Epidermal melanocyte (primary cell): Measurements from ENCODE around the gene CFAP221.

ENCODE experiments used
- DNase-seq: peaks from one replicate; pipeline ENCODE4 v3.0.0; 2011; ENCODE audit warnings: low spot score; ENCODE audit not compliant: insufficient read length

CFAP221 gene

GRCh38 chr2:119536707-119537106 lies 7.5 kb upstream of the CFAP221 start:
- DNase-seq = no peak

DNA sequence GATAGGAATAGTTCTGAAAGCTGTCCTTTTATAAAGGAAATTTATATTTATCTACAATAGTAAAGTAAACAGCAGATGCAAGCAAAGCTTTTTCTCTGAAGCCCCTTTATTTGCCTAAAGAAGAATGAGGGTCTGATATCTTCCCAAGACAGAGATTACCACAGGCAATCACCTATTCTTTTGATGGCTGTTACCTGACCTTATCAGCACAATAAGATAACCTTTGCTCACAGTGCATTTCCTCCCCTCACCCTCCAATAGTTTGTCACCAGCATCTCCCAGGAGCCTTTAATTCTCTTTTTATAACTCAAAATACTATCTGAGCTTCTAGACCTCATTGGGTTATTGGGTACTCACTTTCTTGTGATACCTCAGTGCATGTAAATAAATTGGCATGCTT lies 6.5 kb upstream of the CFAP221 start:
- DNase-seq = no peak

- no peak for DNase-seq
Observed at GRCh38 chr2:119541476-119541875, 2.8 kb upstream of the CFAP221 start.

GRCh38 chr2:119544939-119545475 lies 758 bp downstream of the CFAP221 start:
- no peak for DNase-seq

GRCh38 chr2:119545754-119546446 lies 1.7 kb downstream of the CFAP221 start:
- no peak for DNase-seq

DNA sequence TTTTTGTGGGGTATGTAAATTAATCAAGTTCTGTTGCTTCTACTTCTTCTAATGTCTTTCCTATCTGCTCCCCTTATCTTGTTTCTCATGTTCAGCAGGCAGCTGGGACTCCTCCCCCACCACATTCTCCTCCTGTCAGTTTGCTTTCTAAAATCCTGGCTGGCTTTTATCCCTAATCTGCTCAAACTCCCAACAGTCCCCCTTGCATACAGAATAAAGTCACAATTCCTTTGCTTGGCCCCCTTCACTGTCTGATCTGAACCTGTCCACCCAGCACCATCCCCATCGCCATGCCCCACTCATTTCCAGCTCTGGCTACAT lies 2.2 kb downstream of the CFAP221 start:
- DNase-seq = no peak

- DNase-seq = no peak
Observed at GRCh38 chr2:119548516-119549120, 4.4 kb downstream of the CFAP221 start.

DNA sequence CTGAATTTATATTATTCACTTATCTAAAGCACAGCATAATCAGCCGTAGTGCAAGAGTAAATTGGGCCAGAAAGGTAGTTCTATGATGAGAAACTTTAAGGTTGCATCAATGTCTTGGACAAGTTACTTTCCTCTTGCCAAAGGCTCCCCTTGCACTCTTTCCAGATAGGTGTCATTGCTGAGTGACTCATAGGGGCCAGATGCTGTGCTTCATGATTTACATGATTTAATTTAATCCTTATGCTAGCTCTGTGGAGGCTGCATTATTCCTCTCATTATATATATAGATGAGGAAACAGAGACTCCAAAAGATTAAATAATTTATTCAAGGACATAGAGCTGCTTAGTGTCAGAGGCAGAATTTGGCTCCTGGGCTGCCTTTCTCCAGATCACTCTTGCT lies 5.0 kb downstream of the CFAP221 start:
- no peak for DNase-seq

DNA sequence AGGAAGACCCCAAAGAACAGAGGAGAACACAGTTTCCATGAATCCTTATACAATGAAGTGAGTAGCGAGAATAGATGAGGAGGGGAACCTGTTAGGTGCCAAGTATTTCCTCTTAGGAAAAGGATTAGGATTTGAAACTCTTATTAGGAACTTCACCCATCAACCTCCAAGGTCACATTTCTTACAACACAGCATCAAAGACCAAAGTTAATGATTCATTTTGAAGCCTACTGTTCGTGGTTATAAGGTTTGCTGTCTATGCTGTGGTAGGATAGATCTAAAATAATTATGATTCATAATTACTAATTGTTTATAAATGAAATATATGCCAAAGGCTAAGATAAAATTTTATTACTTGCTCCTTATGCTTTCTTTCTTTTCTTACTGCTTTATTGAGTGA lies 6.1 kb downstream of the CFAP221 start:
- DNase-seq = no peak

GRCh38 chr2:119550856-119551255 lies 6.6 kb downstream of the CFAP221 start:
- no peak for DNase-seq

- no peak for DNase-seq
Observed at GRCh38 chr2:119552902-119553301, 8.7 kb downstream of the CFAP221 start.

GRCh38 chr2:119553687-119554344 lies 9.6 kb downstream of the CFAP221 start:
- no peak for DNase-seq

GRCh38 chr2:119565481-119565880 lies 21.2 kb downstream of the CFAP221 start:
- no peak for DNase-seq

DNA sequence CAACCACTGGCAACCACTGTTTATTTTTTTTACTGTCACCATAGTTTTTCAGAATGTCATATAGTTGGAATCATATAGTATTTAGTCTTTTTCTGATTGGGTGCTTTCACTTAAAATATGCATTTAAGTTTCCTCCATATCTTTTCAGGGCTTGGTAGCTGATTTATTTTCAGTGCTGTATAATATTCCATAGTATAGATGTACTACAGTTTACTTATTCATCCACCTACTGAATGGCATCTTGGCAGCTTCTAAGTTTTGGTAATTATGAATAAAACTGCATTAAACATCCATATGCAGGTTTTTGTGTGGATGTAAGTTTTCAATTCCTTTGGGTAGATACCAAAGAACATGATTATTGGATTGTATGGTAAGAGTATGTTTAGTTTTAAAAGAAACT lies 23.0 kb downstream of the CFAP221 start:
- no peak for DNase-seq

DNA sequence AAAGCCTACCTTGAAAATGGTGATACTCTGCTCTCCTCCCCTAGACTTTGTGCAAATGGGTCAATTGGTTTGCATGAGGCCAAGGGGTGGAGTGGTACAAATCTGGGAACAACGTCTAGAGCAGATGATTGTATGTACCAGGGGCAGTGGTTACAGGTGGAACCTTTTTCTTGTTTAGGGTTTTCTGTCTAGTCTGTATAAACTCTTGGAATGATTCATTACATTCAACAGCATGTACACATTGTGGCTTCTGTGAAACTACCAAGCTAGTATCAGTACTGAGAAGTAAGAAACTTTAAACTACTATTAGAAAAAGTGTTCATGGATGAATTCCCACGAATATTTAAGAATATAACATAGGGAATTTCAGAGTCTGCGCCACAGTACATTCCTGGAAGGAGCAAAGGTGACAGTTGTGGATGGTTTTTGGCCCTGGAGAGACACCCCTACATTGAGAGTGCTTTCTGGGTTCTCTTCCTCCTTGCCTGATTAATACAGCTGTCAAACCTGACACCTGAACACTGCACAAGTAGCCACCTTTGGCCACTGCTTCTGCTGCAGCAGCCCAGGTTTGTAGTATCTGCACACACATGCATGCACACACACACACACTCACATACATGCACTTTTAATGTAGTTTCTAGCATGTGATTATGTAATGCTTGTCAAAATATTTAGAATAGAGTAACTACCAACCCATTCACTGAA lies 30.0 kb downstream of the CFAP221 start:
- DNase-seq = no peak

DNA sequence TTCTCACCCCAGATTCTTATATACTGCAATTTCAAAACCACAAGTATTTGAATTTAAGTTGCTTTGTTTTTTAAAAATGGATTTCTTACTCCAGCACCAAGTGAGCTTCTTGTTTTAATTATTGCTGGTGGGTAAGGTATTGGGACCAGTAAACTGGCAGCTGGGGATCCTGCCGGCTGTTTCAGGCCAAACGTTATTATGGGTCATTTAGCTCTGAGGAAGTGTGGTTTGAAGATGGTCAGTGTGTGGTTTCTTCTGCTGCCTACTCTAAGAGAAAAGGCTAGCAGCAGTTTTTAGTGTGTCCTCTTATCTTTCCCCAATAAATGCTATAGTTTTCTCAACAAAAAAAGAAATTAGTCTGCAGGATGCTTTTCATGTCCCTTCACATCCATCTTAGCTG lies 30.6 kb downstream of the CFAP221 start:
- no peak for DNase-seq

DNA sequence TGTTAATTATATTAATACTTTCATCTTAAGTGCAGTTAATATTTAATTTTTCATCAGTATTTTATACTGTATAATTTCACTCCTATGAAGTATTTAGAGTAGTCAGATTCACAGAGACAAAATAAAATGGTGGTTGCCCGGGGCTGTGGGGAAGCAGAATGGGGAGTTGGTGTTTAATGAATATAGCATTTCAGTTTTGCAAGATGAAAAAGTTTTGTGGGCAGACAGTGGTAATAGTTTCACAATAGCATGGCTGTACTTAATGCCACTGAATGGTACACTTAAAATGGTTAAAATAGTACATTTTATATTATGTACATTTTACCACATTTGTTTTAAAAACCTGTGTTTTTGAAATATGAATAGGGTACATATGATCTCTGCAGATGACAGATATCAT lies 31.2 kb downstream of the CFAP221 start:
- no peak for DNase-seq

DNA sequence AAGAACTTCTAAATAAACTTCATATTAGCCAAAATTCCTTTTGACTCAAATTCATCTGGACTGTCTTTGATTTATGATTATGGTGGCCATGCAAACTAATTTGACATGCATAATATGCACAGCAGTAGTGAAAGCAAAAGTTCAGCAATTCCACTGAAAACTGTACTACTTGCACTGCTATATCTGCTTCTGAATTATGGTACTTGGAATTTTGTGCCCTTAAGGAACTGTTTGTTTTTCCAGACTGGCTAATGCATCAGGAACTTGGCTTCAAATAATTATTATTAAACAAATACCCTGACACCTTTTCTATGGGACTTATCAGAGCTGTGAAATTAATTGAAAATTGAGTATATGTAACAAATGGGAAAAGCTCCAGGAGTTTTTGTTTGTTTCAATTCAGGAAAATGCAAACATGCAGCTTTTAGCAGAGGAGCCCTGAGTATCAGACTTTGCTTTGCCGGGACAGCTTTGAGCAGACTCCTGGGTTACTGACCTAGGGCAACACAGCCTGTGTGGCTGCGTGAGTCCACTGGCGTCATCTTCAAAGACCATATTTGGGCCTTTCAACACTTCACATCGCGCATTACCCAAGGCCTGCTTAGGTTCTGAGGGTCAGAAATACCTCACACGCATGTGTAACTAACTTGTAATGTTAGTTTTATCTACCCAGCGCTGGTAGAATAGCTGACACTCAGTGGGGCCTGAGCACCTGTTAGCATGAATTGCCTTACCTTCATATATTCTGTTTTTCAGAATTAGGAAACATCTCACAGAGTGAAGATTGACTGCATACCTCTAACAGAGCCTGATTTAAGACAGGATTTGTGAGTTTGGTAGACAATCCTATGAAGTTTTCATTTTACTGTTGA lies 35.4 kb downstream of the CFAP221 start:
- no peak for DNase-seq

DNA sequence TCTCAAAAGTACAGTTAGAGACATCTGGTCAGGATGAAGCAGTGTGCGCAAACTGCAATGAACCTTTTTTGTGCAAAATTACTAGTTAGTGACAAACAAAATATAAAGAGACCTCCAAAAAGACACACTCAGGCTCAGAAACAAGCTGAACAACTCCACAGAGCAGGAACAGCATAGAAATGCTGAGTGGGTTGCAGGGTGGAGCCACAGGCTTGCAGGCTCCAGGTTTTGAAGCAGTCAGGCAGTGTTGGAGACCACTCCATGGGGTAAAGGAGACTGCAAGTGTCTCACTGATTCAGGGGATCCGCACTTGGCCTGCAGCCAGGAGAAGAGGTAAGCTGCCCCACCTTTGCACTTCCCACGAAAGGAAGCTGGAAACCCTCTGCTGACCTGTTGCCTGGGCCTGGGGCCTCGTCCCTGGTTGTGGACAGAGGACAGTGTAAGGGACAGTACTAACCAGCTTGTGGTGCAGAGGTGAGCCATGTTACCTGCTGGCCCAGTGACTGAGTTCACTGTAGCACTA lies 36.4 kb downstream of the CFAP221 start:
- DNase-seq = no peak

DNA sequence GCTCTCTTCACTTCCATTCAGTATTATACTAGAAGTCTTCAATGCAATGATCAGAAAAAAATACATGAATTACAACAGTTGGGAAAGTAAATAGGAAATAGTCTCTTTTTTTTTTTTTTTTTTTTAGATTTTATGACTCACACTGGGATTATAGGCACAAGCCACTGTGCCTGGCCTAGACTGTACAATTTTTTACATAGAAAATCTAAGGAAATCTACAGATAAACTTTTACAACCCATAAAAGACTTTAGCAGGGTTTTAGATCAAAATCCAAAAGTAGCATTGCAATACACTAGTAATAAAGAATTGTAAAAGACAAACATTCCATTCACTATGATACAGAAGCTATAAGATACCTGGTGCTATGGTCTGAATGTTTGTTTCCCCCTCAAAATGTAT lies 39.0 kb downstream of the CFAP221 start:
- DNase-seq = no peak

DNA sequence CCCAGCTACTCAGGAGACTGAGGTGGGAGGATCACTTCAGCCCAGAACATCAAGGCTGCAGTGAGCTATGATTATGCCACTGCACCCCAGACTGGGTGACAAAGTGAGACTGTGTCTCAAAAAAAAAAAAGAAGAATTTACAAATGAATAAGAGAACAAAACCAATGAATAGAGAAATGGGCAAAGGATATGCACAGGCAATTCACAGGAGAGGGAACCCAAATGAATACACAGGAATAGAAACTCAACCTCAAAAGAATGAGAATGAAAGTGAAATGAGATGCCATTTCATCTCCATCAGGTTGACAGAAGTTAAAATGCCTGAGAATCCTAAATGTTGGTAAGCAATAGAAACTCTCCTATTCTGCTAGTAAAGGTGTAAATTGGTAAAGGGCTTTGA lies 40.2 kb downstream of the CFAP221 start:
- no peak for DNase-seq
